B cell (primary cell): ENCODE measurements around the gene AIRE. TPM values are rescaled to one million over a fixed set of nuclear protein-coding genes. Genes with fewer than 3 reads are reported as not detected.

Experiments used
- ATAC-seq: fragments of 200-7000 bp; cut with Tn5 transposase; one replicate; pipeline ENCODE4 v1.10.0; 2021; ENCODE audit warnings: low read depth, mild to moderate bottlenecking, moderate number of reproducible peaks, moderate library complexity
- CTCF ChIA-PET: fragments of 350-600 bp; sonication (Branson Sonifier 250); formaldehyde crosslinking; loops from one replicate; lab custom pipeline; 2021; ENCODE audit warnings: antibody characterized with exemption, inconsistent platforms; lab: Charles Lee
- POLR2A ChIA-PET: fragments of 350-600 bp; sonication (Branson Sonifier 250); formaldehyde crosslinking; loops from one replicate; lab custom pipeline; 2021; ENCODE audit warnings: antibody characterized with exemption; lab: Charles Lee
- DNase-seq: peaks from one replicate; pipeline ENCODE4 v3.0.0; 2013
- H2AFZ ChIP-seq: 2 replicates; pipeline ENCODE4 v1.6.1; 2012; ENCODE audit warnings: mild to moderate bottlenecking, low read depth, low read length; ENCODE audit not compliant: insufficient read depth, poor library complexity, severe bottlenecking
- H3K27ac ChIP-seq, 2 donors: 1 replicate in 1 of 2; 2 replicates in 1 of 2; pipeline ENCODE4 v1.5.1; 2012 to 2013; ENCODE audit warnings: low read length in 2 of 2, mild to moderate bottlenecking in 2 of 2, moderate library complexity in 1 of 2
- H3K27me3 ChIP-seq, 4 experiments: fragments of 200-600 bp in 1 of 4; sonication (generic) in 1 of 4; replicated peaks in 1 of 4; 1 replicate in 2 of 4; 2 replicates in 2 of 4; pipeline versions ENCODE4 v1.6.1 to v1.7.0; 2013 to 2016; ENCODE audit warnings: low read length in 3 of 4, mild to moderate bottlenecking in 2 of 4, mixed read lengths in 1 of 4, moderate library complexity in 1 of 4; ENCODE audit not compliant: insufficient read depth in 4 of 4, control insufficient read depth in 3 of 4; ENCODE audit errors: control extremely low read depth in 1 of 4
- H3K36me3 ChIP-seq, 2 experiments: replicated peaks in 1 of 2; 1 replicate in 1 of 2; 2 replicates in 1 of 2; pipeline versions ENCODE4 v1.6.1 to v1.7.1; 2013; ENCODE audit warnings: low read length in 1 of 2; ENCODE audit not compliant: insufficient read depth in 2 of 2, control insufficient read depth in 1 of 2; ENCODE audit errors: control extremely low read depth in 1 of 2, extremely low read depth in 1 of 2
- H3K4me1 ChIP-seq, 2 donors: fragments of 200-600 bp in 1 of 2; sonication (generic) in 1 of 2; 1 replicate in 1 of 2; 2 replicates in 1 of 2; pipeline versions ENCODE4 v1.5.1 to v1.6.1; 2013 to 2017; ENCODE audit warnings: low read length in 2 of 2; ENCODE audit not compliant: control insufficient read depth in 2 of 2, insufficient read depth in 2 of 2
- H3K4me2 ChIP-seq: replicated peaks from 2 replicates; pipeline ENCODE3; 2012; ENCODE audit warnings: mild to moderate bottlenecking, low read depth, low read length; ENCODE audit not compliant: poor library complexity, severe bottlenecking
- H3K4me3 ChIP-seq, 5 experiments: fragments of 200-600 bp in 1 of 5; sonication (generic) in 1 of 5; 1 replicate in 3 of 5; 2 replicates in 2 of 5; pipeline versions ENCODE4 v1.5.1 to v1.7.0; 2011 to 2016; ENCODE audit warnings: low read length in 4 of 5, mild to moderate bottlenecking in 4 of 5, low read depth in 2 of 5, control low read depth in 1 of 5, moderate library complexity in 1 of 5; ENCODE audit not compliant: insufficient read depth in 1 of 5; ENCODE audit errors: control extremely low read depth in 1 of 5, extremely low read depth in 1 of 5
- H3K79me2 ChIP-seq: fragments of 200-600 bp; sonication (generic); one replicate; pipeline ENCODE4 v1.6.0; 2016; ENCODE audit warnings: low read length; ENCODE audit not compliant: control insufficient read depth, insufficient read depth
- H3K9ac ChIP-seq: fragments of 200-600 bp; sonication (generic); 2 replicates; pipeline ENCODE4 v1.6.1; 2017; ENCODE audit warnings: mild to moderate bottlenecking, low read length, moderate library complexity
- H3K9me3 ChIP-seq, 3 donors: one replicate each; pipeline versions ENCODE4 v1.6.1 to v1.7.1; 2013; ENCODE audit warnings: low read length in 2 of 3; ENCODE audit not compliant: control insufficient read depth in 2 of 3, insufficient read depth in 1 of 3; ENCODE audit errors: control extremely low read depth in 1 of 3
- H4K20me1 ChIP-seq: 2 replicates; pipeline ENCODE4 v1.6.0; 2012; ENCODE audit warnings: mild to moderate bottlenecking, low read length; ENCODE audit not compliant: insufficient read depth, control insufficient read depth, poor library complexity, severe bottlenecking
- H3K27ac Mint-ChIP-seq: one replicate; pipeline ENCODE4 v1.8.0; 2021; ENCODE audit warnings: mixed read lengths
- H3K27me3 Mint-ChIP-seq: one replicate; pipeline ENCODE4 v1.8.0; 2021; ENCODE audit warnings: mixed read lengths
- H3K4me1 Mint-ChIP-seq: one replicate; pipeline ENCODE4 v1.8.0; 2021; ENCODE audit warnings: mixed read lengths
- H3K4me3 Mint-ChIP-seq: one replicate; pipeline ENCODE4 v1.8.0; 2021; ENCODE audit warnings: mixed read lengths
- H3K9me3 Mint-ChIP-seq: one replicate; pipeline ENCODE4 v1.8.0; 2022; ENCODE audit warnings: mixed read lengths; ENCODE audit not compliant: insufficient read depth
- CTCF ChIP-seq: fragments of 200-600 bp; IDR thresholded peaks from one replicate; pipeline ENCODE4 v1.8.0; 2022; ENCODE audit warnings: antibody characterized with exemption, mild to moderate bottlenecking
- EZH2 ChIP-seq: IDR thresholded peaks from 2 replicates; pipeline ENCODE4 v1.6.1; 2012; ENCODE audit warnings: borderline replicate concordance, low read depth, mild to moderate bottlenecking, moderate library complexity, low read length; ENCODE audit not compliant: insufficient read depth, poor library complexity, severe bottlenecking
- WGBS: methylation state at CpG from one replicate; pipeline ENCODE4 v1.1.5; 2013; ENCODE audit warnings: missing lambda C conversion rate; ENCODE audit not compliant: insufficient coverage; 5-methylcytosine and 5-hydroxymethylcytosine counted together
- intact Hi-C: fragments of 100-400 bp; cut with micrococcal nuclease; formaldehyde crosslinking; loops from one replicate; pipeline ENCODE4 v1.10.0; 2022
- polyA plus RNA-seq: library from polyadenylated mRNA; depleted of rRNA; stranded (reverse); fragments of >200 nt; gene quantifications from 2 replicates; pipeline ENCODE4 v1.2.3, GENCODE V29; 2012
- total RNA-seq, 2 donors: library from RNA; stranded (reverse); fragments of 120-200 nt in 1 of 2; gene quantifications; 1 replicate in 1 of 2; 2 replicates in 1 of 2; pipeline versions ENCODE4 v1.2.3 to v1.2.4, GENCODE V29; 2013 to 2022

AIRE gene
- total and polyA plus RNA-seq, 2 donors (not counting 1 experiment from before 2014, with no cell fraction given) = 0.37 TPM; not detected in 1

GRCh38 chr21:44262338-44263056 lies 23.2 kb upstream of the AIRE start:
- CTCF ChIA-PET = no interaction called here
- Histone ChIP-seq H3K36me3 (no peaks in the 10 kb centered on the region), H3K4me2 (no peak overlapping the region), H3K27ac (no peak overlapping the region), H3K4me1 (peaks cover 1 to 3% of the 10 kb centered on the region in 2 donors), H3K4me3 (no peak overlapping the region), H3K27me3 (no peaks in the 10 kb centered on the region), H3K79me2 (no peaks in the 10 kb centered on the region), H2AFZ (no peak overlapping the region), H4K20me1 (no peaks in the 10 kb centered on the region), H3K9ac (no peak overlapping the region), H3K9me3 (no peaks in the 10 kb centered on the region)
- POLR2A ChIA-PET = no interaction called here
- 88% methylated on average over 12 of the region's 12 CpGs for WGBS
- DNase-seq = no peak
- no peak for ATAC-seq
- intact Hi-C loops = no loop called here
- no peaks in the 10 kb centered on the region for H3K27me3 Mint-ChIP-seq
- H3K4me3 Mint-ChIP-seq = no peak overlapping the region
- TF ChIP-seq EZH2 (no peak), CTCF (no peak)
- no peak overlapping the region for H3K27ac Mint-ChIP-seq
- H3K4me1 Mint-ChIP-seq = peaks cover 3% of the 10 kb centered on the region
- no peaks in the 10 kb centered on the region for H3K9me3 Mint-ChIP-seq

GRCh38 chr21:44263221-44263760 lies 22.4 kb upstream of the AIRE start:
- no peak overlapping the region for H3K27ac Mint-ChIP-seq
- Histone ChIP-seq H3K4me1 (peaks cover 4 to 7% of the 10 kb centered on the region in 2 donors), H4K20me1 (no peaks in the 10 kb centered on the region), H3K27me3 (no peaks in the 10 kb centered on the region), H3K9ac (no peak overlapping the region), H3K79me2 (no peaks in the 10 kb centered on the region), H3K27ac (no peak overlapping the region), H3K9me3 (no peaks in the 10 kb centered on the region), H3K4me2 (no peak overlapping the region), H3K36me3 (no peaks in the 10 kb centered on the region), H3K4me3 (no peak overlapping the region), H2AFZ (no peak overlapping the region)
- intact Hi-C loops = no loop called here
- H3K9me3 Mint-ChIP-seq = no peaks in the 10 kb centered on the region
- no peaks in the 10 kb centered on the region for H3K27me3 Mint-ChIP-seq
- TF ChIP-seq CTCF (no peak), EZH2 (no peak)
- no peak for DNase-seq
- POLR2A ChIA-PET = no interaction called here
- CTCF ChIA-PET = no interaction called here
- H3K4me3 Mint-ChIP-seq = no peak overlapping the region
- WGBS = 88% methylated on average over 16 of the region's 18 CpGs
- peaks cover 4% of the 10 kb centered on the region for H3K4me1 Mint-ChIP-seq
- ATAC-seq = no peak
